ENCODE data around the gene ATR.

DNA sequence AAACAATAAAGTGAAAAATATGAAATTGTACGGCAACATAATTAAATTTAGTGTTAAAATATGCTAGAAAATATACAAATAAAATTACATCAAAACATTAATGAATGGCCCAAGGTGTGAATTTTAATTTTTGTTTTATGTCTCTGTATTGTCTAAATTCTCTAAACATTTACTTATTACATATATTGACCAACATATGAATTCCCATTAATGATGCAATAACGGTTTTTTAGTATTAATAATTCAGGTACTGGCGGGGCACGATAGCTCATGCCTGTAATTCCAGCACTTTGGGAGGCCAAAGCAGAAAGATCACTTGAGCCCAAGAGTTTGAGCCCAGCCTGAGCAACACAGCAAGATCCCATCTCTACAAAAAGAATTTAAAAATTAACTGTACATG lies 110.1 kb downstream of the ATR start:
- TF ChIP-seq, protein P1, sequence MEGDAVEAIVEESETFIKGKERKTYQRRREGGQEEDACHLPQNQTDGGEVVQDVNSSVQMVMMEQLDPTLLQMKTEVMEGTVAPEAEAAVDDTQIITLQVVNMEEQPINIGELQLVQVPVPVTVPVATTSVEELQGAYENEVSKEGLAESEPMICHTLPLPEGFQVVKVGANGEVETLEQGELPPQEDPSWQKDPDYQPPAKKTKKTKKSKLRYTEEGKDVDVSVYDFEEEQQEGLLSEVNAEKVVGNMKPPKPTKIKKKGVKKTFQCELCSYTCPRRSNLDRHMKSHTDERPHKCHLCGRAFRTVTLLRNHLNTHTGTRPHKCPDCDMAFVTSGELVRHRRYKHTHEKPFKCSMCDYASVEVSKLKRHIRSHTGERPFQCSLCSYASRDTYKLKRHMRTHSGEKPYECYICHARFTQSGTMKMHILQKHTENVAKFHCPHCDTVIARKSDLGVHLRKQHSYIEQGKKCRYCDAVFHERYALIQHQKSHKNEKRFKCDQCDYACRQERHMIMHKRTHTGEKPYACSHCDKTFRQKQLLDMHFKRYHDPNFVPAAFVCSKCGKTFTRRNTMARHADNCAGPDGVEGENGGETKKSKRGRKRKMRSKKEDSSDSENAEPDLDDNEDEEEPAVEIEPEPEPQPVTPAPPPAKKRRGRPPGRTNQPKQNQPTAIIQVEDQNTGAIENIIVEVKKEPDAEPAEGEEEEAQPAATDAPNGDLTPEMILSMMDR (IDR thresholded peaks at IDR 0.05 in 4 of 5, conservative IDR thresholded peaks at IDR 0.05 in 1 of 5) = no peak
- TF ChIP-seq POLR2A (IDR thresholded peaks at IDR 0.05) = no peak
